Measurements from ENCODE around the gene MNS1. TPM values are rescaled to one million over a fixed set of nuclear protein-coding genes. Genes with fewer than 3 reads are reported as not detected.

MNS1 gene
- total RNA-seq, 1 experiment from 2014 or later = 1.9 TPM

DNA sequence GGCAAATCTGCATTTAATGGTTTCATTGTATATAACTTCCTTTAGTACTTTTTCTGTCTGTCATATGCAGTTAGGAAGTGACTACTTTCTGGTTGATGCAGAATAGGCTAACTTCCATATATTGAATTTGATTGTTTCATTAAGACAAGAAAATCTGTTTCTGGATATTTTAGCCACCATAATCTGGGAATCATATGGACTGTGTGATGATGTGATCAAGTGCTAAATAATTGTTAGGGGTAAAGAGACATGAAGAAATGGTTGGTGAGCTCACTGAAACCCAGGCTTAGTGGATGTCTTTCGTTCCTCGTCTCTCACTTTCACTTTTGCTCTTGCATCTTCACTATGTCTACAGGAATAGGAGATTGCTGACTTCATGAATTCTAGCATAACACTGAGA is 3.5 kb upstream of the MNS1 start:
- Histone ChIP-seq H3K36me3 (ENCODE audit: control insufficient read depth in 1 of 2, insufficient read depth in 2 of 2, low read length in 2 of 2) (no peaks in the 10 kb centered on the region), H3K9me3 (ENCODE audit: control insufficient read depth in 1 of 2, insufficient read depth in 1 of 2, low read depth in 1 of 2, low read length in 2 of 2) (no peaks in the 10 kb centered on the region), H3K9ac (ENCODE audit: low read length) (no peak overlapping the region), H3K4me2 (ENCODE audit: low read length) (no peak overlapping the region), H3K9me2 (ENCODE audit: insufficient read depth) (no peaks in the 10 kb centered on the region), H4K20me1 (ENCODE audit: insufficient read depth) (no peaks in the 10 kb centered on the region), H3K79me2 (ENCODE audit: insufficient read depth, low read length) (no peaks in the 10 kb centered on the region), H2AFZ (ENCODE audit: low read depth, low read length, poor library complexity, severe bottlenecking) (no peak overlapping the region), H3K27me3 (ENCODE audit: insufficient read depth, low read length) (no peaks in the 10 kb centered on the region), H3K4me1 (ENCODE audit: control insufficient read depth in 1 of 2, insufficient read depth in 2 of 2, low read length in 2 of 2) (peaks cover 0 to 12% of the 10 kb centered on the region in 2 experiments; a peak in 1 of 4 replicates), H3K4me3 (replicated peaks in 1 of 2; ENCODE audit: low read depth in 1 of 2, low read length in 2 of 2) (no peak overlapping the region), H3K27ac (ENCODE audit: low read depth, low read length) (no peak overlapping the region)
- RAD21 ChIA-PET (ENCODE audit: low non-redundant PET in 1 of 2, low total read pairs in 2 of 2, uncharacterized antibody in 2 of 2, unreplicated experiment in 2 of 2) = no interaction called here
- DNase-seq (ENCODE audit: low read depth, low spot score) (no peak), ATAC-seq (no peak)
- intact Hi-C loops (cut with micrococcal nuclease) = no loop called here
- POLR2A ChIA-PET = no interaction called here
- CTCF ChIA-PET = no interaction called here
- BruUV-seq (replicated peaks) = no TSS peak
- no peak for TF ChIP-seq ATF3 (IDR thresholded peaks at IDR 0.05)
- no peak for TF ChIP-seq EZH2 (IDR thresholded peaks at IDR 0.05)
- TF ChIP-seq, protein P1, sequence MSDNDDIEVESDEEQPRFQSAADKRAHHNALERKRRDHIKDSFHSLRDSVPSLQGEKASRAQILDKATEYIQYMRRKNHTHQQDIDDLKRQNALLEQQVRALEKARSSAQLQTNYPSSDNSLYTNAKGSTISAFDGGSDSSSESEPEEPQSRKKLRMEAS (IDR thresholded peaks at IDR 0.05) = no peak
- no peak for TF ChIP-seq POLR2A (IDR thresholded peaks at IDR 0.05; ENCODE audit: borderline replicate concordance, extremely low read depth, insufficient read depth, insufficient read length)
- TF ChIP-seq RAD21 (IDR thresholded peaks at IDR 0.05; ENCODE audit: low read depth) = no peak
- TF ChIP-seq POLR2AphosphoS5 (IDR thresholded peaks at IDR 0.05; ENCODE audit: low read depth, low read length) = no peak
- no peak for TF ChIP-seq EGR1 (IDR thresholded peaks at IDR 0.05; ENCODE audit: low read depth)
- no peak for TF ChIP-seq ZFX (IDR thresholded peaks at IDR 0.05)
- no peak for TF ChIP-seq CEBPB (IDR thresholded peaks at IDR 0.05; ENCODE audit: low read depth)
- TF ChIP-seq, protein P2, sequence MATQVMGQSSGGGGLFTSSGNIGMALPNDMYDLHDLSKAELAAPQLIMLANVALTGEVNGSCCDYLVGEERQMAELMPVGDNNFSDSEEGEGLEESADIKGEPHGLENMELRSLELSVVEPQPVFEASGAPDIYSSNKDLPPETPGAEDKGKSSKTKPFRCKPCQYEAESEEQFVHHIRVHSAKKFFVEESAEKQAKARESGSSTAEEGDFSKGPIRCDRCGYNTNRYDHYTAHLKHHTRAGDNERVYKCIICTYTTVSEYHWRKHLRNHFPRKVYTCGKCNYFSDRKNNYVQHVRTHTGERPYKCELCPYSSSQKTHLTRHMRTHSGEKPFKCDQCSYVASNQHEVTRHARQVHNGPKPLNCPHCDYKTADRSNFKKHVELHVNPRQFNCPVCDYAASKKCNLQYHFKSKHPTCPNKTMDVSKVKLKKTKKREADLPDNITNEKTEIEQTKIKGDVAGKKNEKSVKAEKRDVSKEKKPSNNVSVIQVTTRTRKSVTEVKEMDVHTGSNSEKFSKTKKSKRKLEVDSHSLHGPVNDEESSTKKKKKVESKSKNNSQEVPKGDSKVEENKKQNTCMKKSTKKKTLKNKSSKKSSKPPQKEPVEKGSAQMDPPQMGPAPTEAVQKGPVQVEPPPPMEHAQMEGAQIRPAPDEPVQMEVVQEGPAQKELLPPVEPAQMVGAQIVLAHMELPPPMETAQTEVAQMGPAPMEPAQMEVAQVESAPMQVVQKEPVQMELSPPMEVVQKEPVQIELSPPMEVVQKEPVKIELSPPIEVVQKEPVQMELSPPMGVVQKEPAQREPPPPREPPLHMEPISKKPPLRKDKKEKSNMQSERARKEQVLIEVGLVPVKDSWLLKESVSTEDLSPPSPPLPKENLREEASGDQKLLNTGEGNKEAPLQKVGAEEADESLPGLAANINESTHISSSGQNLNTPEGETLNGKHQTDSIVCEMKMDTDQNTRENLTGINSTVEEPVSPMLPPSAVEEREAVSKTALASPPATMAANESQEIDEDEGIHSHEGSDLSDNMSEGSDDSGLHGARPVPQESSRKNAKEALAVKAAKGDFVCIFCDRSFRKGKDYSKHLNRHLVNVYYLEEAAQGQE (IDR thresholded peaks at IDR 0.05; ENCODE audit: low read depth) = no peak
- no peak for TF ChIP-seq SRF (IDR thresholded peaks at IDR 0.05; ENCODE audit: low read depth)
- TF ChIP-seq CBX3 (IDR thresholded peaks at IDR 0.05; ENCODE audit: low read depth) = no peak

All from HCT116 (cell line).